HG02798 (cell line): ENCODE results near the gene EPHB2.

ENCODE experiments used
- ATAC-seq: cut with Tn5 transposase; IDR thresholded peaks from one replicate; pipeline ENCODE4 v1.9.1; 2021; ENCODE audit warnings: mild to moderate bottlenecking; ENCODE audit not compliant: unreplicated experiment, poor library complexity

EPHB2 gene

DNA sequence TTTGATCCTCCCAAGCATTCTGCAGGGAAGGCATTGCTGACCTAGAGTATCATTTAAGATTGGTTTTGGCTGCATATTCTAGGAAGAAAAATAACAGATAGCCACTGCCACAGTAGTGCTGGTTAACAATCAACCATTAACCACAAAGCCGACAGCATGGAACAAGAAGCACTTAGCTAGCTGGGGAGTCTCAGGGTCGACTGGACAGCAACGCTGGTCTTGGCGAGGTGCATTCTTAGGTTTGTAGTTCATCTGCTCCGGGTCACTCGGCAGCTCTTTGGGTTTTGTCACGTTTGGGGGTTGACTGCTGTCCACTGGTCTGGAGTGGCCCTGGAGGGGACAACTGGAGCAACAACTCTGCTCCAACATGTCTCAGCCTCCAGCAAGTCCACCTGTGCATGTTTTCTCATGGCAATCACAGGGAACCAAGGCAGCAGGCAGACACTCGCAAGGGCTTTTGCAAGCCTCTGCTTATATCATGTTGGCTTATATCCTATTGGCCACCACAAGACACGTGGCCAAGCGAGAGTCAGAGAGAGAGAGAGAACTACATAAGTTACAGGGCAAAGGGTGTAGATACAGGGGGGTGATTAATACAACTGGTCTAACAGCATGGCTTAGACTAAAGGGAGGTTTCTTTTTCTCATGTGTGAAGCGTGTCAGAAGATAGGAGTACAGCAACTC lies 162.5 kb downstream of the EPHB2 start:
- no peak for ATAC-seq

DNA sequence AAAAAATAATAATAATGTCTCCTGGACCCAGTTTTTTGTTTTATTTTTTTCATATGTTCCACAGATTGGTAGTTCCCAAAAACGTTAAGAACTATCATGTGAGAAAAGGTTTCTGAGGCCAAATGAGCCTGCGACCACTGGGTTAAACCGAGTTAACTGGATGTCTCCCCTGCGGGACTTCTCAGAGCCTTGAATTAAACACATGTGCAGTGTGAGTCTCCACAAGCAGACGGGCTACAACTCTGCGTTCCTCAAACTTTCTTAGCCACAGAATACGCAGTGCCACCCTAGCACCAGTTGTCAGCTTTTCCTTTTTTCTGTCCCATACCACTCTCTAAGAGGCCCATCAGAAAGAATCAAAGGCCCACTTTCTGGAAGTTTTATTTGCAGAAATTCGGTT lies 164.1 kb downstream of the EPHB2 start:
- ATAC-seq = no peak

DNA sequence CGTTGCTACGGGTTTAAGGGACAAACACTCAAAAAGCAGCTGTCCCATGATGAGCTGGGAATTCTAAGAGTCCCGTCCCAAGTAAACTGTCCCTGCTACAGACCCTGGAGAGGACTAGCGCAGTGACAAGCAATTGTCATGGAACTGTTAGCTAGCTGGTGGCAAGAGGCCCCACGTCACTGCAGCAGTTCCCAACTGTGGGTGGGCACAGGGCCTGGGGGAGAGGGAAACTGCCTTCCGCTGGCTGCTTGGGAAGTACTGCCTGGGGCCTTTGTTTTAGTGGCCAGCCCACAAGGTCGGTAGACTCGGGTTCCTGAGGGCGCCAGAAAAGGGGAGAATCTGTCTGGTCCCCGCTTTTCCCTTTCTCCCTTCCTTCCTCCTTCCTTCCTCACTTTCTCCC lies 164.6 kb downstream of the EPHB2 start:
- no peak for ATAC-seq

DNA sequence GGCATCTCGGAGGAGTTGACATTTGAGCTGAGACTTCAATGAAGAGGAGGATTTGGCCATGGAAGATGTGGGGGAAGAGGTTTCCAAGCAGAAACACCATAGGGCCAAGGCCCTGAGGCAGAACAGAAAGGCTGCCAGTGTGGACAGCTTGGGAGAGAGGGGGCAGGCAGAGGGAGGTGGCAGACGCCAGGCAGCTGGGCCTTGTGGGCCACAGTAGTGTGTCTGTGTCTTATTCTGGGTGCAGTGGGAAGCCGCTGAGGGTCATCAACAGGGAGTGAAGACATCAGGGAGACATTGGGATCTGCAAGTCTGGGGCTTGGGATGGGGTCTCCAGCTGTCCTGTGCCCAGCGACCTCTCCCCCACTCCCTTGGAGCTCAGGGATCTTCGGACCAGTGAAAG lies 165.2 kb downstream of the EPHB2 start:
- no peak for ATAC-seq

DNA sequence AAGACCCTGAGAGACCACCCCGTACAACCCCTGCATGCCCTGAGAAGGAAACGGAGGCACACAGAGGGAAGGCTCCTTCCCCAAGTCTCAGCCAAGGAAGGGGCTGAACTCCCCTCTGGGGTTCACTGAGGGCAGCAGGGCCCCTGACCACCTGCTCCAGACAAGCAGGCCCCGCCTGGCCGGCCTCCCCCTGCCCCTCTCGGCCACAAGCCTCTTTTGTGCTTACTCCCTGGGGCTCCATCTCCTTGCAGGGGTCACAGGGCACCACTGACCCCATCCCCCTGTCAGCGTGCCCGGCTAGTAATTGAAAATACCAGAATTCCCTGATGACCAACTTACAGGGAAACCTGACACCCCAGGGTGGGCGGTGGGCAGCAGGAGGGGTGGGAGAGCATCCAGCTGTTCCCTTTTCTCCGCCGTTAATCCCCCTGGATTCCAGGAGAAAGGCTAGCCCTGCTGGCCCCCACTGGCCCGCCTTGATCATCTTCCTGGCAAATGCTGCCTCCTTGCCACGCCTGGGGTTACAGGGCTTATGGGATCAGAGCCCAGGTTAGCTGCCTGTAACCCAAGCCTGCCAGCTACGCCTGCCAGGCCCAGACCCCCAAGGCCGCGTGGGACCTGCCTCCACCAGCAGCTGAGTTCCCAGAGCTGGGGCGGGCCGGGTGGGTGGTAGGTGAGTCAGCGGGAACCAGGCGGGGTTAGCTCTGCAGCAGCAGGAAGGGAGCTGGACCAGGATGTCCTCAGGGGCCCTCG lies 165.9 kb downstream of the EPHB2 start:
- no peak for ATAC-seq

DNA sequence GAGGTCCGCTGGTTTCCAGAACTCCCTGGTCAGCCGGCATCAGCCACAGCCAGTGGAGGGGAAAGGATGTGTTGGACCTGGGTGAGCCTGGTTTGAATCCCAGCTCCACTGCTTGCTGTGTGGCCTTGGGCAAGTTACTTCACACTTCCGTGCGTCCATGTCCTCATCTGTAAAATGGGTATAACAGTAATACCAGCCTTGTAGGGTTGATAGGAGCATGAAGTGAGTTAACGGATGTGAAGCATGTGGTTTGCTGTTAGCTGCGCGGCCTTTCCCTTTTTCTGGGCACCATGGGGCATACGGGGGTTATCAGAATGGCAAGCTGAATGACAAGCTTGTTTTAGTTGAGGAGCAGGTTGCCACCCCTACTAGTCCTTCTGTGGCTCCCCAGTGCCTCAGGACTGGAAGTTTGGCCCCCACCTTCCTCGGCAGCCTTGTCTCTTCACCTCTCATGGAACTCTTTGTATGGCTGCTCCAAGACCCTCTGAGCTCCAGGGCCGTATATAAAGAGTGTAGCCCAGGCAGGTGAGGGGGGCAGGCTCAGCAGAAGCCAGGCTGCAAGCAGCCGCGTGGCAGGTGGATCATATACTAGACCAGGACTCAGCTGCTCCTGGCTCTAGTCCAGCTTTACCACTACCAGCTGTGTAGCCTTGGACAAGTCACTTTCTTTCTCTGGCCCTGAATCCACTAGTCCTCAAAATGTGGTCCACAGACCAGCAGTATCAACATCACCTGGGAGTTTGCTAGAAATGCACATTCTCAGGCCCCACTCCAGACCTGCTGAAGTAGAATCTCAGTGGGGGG lies 166.7 kb downstream of the EPHB2 start:
- no peak for ATAC-seq

DNA sequence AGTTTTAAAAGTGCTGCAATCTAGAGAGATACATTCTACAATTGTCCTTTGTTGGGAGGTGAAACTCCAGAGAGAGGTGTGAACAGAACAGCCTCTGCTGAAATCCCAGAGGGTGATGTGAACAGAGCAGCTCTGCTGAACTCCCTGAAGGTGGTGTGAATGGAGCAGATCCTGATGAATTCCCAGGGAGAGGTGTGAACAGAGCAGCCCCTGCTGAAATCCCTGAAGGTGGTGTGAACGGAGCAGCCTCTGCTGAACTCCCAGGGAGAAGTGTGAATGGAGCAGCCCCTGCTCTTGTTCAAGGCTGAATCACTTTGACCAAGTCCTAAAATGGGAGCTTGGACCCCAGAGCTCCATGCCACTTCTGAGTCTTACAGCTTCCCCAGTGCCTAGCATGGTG lies 167.3 kb downstream of the EPHB2 start:
- no peak for ATAC-seq

DNA sequence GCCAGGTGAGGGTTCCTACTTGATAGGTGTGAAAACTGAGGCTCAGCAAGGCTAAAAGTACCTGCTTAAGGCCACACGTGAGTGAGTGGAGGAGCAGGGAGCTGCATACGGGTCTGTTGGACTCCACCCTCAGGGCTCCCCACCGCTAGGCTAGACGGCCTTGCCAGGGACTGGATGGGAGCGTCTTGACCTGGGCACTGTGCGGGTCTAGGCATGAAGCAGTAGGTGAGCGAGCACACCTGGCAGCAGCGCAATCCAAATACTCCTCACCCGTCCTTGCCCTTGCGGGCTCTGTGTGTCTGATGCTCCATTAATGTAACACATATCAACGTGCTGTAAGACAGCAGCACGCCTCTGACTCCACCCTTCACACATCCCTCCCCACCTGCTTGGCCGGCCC lies 168.0 kb downstream of the EPHB2 start:
- ATAC-seq = no peak

DNA sequence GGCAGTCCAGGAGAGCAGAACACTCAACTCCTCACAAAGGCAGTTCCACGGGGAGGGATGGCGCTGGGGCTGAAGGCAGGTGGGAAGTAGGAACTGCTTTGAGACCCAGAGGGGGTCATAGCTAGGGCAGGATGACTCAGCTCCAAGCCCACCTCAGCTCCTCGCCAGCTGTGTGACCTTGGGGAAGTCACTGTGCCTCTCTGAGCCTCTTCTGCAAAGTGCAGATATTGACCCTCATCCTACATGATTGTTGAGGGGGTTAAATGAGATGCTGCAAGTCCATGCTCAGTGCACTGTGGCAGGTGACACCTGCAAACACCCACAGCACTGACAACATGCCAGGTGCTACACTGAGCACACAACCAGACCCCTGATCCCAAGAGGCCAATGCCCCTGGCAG lies 168.8 kb downstream of the EPHB2 start:
- no peak for ATAC-seq

DNA sequence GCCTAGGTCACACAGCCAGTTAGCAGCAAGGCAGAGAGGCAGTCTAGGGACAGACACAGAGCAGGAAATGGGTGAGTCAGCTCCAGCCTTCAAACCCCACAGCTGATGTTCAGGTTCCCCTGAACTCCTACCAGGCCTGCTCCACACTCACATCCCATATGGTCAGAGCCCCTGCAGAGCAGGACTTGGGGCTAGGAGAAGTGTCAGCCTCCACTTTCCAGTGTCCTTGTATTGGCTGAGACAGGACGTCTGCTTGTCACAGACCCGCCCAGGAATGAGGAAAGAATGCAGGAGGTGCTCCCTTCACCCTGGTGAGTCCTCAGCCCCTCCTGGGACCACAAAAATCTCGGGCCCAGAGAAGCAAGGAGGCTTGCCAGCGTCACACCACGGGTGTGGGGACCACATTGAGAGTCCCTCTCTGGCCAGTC lies 169.5 kb downstream of the EPHB2 start:
- ATAC-seq = no peak

DNA sequence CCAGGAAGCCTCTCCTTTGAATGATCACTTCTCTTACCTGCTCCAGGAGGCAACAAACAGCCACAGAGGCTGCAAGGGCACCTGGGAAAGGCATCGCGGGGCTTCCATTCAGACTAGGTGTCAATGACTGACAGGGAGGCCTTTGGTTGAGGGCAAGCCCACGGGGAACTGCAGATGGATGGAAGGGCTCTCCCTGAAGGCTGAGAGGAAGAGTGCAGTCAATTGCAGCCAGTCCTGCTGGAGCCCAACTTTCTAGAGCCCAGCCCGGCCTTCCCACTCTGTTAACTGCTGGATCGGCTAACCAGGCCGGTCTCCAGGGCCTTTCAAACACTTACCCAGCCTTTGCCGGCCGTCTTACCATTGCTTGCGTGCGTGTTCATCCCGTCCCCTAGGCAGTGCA lies 172.8 kb downstream of the EPHB2 start:
- no peak for ATAC-seq

DNA sequence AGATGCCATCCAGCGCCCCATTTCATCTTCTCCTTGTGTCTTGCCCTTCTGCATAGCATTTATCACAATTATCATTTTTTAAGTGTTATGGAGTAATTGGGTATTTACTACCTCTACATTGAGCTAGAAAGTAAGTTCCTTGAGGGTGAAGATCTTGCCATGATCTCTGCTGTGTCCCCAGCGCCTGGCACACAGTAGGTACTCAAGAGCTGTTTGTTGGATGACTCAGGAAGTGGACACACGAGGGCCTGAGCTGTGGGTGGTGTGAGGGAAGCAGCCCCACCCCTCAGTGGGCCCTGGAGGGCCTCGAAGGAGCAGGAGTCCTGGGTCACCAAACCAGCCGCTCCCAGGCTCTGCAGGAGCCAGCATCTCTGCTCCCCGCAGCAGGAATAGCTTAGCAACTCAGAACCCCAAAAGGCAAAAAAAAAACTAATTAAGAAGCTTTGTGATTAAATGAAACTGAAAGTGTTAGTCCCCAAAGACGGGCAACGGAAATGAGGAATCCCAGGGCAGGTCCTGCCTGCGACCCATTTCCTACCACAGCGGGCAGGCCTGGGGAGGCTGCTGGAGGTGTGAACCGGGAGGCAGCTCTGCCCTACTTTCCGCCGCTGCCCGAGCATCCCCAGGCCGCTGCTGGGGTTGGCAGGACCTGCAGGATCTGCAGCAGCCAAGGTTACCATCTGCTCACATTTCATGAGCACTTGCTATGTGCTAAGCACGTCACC lies 174.3 kb downstream of the EPHB2 start:
- no peak for ATAC-seq

DNA sequence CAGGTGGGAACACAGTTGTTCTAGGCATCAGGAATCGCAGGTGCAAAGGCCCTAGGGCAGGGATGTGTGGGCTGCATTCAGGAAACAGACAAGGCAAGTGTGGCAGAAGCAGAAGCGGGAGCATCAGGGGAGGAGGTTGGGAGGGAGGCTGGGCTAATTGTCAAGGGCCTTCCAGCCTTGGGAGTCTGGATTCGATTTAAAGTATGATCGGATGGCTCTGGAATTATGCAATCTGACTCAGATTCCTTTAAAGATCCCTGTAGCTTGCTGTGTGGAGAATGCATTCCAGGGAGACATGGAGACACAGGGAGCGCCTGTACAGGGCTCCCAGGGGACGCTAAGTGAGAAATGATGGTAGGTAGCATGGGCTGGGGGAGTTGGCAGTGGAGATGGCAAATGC lies 175.6 kb downstream of the EPHB2 start:
- ATAC-seq = no peak

DNA sequence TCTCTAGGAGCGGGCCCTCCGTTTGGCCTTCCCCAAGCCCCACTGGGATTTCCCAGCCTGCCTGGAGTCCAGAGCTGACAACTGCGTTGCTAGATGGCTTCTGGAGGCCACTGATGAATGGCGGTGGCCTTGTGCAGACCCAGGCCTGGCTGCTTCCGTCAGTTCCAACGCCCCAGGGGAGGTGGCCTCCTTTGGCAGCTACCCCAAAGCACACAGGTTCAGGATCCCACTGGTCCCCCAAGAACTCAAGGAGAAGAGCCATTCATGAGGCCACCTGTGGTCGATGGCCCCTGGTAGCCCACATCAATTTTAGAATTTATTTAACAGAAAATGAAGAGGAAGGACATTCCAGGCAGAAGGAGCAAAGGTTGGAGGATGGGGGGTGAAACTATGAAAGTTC lies 176.9 kb downstream of the EPHB2 start:
- no peak for ATAC-seq

DNA sequence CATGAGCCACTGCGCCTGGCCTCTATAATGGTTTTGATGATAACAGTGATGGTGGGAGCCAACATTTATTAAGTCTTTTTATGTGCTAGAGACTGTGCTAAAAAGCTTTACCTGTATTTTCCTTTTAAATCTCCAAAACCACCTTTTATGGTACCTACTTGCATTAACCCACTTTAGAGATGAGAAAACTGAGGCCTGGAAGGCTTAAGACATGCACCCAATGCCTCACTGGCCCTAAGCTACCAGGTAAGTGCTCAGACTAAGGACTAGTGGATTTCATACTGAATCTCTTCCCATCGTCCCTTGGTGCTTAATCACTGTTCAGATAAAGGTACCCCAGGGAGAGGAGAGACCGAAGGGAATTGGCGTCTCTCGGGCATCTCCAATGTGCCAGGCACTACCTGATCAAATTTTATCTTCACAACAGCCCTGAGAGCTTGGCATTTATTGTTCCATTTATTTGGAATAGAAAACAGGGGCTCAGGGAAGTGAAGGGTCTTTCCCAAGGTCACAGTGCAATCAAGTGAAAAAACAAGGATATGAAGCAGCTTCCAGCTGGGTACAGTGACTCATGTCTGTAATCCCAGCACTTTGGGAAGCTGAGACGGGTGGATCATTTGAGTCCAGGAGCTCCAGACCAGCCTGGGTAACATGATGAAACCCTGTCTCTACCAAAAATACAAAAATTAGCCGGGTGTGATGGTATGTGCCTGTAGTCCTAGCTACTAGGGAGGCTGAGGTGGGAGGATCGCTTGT lies 177.9 kb downstream of the EPHB2 start:
- no peak for ATAC-seq

DNA sequence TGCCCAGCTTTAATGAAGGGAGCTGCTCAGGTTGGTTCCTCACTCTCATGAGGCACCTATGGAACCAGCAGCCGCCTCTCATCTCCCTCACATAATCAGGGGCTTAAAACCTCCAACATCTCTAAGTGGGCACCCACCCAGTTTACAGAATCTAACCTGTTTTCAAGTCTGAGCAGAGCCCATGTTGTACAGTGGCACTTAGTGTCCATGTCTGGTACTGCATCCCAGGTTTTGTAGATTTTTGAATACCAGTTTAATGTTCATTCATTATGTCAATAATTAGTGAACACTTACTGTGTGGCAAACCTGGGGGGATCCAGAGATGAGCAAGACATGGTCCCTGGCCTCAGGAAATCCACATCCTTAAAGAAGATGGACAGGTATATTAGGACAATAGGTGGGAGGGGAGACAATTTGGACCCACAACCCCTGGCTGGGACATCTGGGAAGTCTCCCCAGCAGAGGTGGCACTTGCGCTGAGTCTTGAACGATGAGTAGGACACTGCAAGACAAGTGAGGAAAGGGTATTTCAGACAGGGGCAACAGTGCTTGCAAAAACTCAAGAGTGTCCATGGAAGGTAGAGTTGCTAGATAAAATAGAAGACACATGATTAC lies 178.7 kb downstream of the EPHB2 start:
- no peak for ATAC-seq

DNA sequence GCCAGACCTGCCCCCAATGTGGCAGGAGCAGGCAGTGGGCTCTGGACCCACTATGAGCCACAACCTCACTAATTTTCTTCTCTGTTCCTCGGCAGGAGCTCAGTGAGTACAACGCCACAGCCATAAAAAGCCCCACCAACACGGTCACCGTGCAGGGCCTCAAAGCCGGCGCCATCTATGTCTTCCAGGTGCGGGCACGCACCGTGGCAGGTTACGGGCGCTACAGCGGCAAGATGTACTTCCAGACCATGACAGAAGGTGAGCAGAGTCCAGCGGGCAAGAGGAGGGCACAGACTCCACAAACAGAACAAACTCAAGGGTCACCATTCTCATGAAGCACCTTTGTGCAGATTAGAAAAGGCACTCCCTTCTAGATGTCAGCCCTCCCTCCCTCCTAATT lies 182.2 kb downstream of the EPHB2 start:
- no peak for ATAC-seq

DNA sequence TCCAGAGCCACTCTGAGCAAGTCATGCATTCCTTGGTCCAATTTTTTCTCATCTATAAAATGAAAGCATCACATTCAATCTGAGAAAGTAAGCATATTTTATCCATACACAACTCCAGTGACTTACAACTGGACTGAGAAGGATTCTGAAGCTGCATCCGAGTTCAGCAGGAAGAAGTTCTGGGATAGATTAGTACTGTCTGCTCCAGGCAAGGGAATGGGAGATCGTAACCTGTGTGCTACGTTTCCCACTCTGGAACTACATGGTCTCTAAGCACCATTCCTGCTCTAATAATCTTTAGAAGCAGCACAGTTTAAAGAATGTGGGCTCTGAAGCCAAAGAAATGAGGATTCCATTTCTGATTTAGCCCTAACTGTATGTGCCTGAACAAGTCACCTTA lies 182.7 kb downstream of the EPHB2 start:
- no peak for ATAC-seq

DNA sequence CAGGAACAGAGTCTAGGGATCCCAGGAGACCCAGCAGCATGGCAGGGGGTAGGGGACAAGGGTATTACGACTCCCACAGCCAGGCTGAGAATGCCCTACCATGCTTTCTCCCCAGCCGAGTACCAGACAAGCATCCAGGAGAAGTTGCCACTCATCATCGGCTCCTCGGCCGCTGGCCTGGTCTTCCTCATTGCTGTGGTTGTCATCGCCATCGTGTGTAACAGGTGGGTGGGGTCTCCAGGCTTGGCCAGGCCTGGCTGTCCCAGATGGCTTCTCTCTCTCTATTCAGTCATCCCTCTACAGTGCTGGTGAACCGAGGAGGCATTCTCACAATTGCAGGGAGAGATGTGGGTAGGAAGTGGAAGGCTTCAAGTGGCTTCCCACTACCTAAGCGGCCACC lies 184.7 kb downstream of the EPHB2 start:
- no peak for ATAC-seq

DNA sequence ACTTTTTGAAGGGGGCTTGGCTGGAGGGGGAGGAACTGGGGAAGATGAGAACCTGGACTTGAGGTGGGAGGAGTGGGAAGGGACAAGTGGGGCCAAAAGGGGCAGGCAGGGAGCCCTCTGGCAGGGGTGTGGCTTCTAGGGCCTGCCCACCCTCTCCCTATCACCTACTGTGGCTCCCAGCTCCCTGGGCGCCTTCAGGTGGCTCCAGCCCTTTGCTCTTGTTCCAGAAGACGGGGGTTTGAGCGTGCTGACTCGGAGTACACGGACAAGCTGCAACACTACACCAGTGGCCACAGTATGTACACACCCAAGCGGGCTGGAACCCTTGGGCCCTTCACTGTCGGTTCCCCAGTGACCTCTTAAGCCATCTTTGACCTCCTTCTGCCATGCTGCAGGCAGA lies 185.5 kb downstream of the EPHB2 start:
- no peak for ATAC-seq
